Ecto neural progenitor cell (in vitro differentiated cells): ENCODE data around the gene WBP2.
"Not testable (repeated sequence)": the region's sequence is repeated elsewhere in the genome, so short reads cannot be mapped to it uniquely, and the experiment has no call there.

ENCODE experiments used
- DNase-seq: peaks from one replicate; pipeline ENCODE4 v3.0.0-alpha.2; 2018; ENCODE audit warnings: low spot score

WBP2 gene

DNA sequence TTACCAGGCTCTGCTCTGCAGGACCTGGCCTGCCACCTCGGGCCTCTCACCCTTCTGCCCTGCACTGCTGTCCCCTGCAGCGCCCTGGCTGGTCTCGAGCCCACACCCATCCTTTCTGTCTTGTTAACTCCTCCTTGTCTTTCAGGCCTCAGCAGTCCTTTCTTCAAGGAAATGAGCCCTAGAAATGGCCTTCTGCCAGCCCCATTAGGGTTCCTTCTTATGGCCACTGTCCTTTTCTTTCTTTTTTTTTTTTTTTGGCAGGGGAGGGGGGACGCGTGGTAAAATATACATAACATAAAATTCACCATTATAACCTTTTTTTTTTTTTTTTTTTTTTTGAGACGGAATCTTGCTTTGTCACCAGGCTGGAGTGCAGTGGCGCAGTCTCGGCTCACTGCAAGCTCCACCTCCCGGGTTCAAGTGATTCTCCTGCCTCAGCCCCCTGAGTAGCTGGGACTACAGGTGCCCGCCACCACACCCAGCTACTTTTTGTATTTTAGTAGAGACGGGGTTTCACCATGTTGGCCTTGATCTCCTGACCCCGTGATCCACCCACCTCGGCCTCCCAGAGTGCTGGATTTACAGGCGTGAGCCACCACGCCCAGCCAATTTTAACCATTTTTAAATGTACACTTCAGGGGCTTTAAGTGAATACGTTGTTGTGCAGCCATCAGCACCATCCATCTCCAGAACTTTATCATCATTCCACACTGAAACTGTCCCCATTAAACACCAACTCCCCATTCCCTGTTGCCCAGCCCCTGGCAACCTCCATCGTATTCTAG is 10.5 kb upstream of the WBP2 start:
- DNase-seq = not testable (repeated sequence)

DNA sequence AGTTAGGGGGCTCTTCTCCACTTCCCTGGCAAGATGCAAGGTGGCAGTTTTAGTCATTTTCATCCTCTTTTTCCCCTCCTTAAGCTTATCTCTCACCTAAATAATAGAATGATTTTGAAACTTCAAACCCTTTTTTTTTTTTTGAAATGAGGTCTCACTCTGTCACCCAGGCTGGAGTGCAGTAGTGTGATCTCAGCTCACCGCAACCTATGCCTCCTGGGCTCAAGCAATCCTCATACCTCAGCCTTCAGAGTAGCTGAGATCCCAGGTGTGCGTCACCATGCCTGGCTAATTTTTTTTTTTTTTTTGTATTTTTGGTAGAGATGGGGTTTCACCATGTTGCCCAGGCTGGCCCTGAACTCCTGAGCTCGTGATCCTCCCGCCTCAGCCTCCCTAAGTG is 9.8 kb upstream of the WBP2 start:
- not testable (repeated sequence) for DNase-seq

DNA sequence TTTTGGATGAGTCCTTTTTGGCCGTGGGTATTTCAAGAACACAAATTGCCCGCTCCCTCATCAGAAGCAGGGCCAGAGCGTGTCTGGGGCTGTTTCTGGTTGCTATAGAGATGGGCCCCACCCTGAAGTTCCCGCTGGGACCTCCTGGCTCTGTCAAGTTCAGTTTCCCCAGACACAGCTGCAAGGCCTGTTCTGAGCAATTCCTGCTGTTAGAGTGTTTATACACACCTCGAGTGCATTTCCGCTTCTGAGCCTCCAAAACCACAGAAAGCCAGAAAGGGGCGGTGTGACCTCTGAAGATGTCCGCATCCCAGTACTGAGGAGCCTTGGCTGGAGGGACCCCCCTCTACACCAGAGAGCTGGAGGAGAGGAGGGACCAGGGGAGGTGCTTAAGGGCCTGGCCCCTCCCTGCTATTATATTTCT is 9.3 kb upstream of the WBP2 start:
- DNase-seq = no peak

DNA sequence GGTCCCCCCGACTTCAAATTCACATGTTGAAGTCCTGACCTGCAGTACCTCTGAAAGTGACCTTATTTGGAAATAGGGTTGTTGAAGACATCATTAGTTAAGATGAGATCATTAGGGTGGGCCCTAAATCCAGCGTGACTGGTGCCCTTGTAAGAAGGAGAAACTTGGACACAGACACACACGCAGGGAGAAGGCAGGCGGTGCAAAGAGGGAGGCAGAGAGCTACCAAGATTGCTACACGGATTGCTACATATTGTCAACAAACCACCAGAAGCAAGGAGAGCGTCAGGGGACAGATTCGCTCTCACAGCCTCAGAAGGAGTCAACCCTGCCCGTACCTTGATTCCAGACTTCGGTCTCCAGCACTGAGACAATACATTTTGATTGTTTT is 6.8 kb upstream of the WBP2 start:
- DNase-seq = no peak

DNA sequence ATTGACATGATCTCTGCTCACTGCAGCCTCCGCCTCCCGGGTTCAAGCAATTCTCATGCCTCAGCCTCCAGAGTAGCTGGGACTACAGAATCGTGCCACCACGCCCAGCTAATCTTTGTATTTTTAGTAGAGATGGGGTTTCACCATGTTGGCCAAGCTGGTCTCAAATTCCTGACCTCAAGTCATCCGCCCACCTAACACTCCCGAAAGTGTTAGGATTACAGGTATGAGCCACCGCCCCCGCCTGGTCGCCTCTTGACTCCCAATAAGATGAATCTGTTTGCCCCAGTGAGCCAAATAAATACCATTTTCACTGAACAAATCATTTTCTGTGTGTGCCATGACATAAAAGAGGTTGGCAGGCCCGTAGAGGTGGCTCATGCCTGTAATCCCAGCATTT is 4.2 kb upstream of the WBP2 start:
- not testable (repeated sequence) for DNase-seq

DNA sequence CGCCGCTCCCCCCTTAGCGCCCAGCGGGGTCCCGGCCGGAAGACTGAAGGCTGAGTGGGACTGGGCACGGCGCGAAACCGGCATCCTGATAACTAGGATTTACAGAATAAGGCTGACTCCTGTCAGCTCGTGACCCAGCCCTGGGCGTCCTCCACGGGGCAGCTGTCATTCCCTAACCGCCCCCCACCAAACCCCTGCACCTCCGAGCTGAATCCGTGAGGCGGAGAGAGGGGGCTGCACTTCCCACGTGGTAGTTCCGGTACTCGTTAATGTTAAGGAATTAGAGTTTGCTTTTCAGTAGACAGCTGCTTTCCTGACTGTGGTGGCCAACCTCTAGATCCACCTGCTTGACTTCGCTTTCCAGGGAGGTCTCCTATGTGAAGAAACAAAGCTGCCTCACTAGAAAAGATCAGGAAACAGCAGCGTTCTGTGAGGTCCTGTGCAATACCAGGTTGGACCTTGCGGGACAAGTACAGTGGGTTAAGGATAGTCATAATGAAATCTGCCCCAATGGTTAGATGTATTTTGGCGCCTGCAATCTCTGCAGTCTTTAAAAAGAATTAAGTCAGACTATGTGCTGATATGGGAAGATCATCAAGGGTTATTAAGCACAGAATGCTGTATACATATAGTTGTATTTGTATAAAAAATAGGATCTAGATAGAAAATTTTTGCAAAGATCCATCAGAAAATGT is 1.1 kb upstream of the WBP2 start:
- DNase-seq = no peak

DNA sequence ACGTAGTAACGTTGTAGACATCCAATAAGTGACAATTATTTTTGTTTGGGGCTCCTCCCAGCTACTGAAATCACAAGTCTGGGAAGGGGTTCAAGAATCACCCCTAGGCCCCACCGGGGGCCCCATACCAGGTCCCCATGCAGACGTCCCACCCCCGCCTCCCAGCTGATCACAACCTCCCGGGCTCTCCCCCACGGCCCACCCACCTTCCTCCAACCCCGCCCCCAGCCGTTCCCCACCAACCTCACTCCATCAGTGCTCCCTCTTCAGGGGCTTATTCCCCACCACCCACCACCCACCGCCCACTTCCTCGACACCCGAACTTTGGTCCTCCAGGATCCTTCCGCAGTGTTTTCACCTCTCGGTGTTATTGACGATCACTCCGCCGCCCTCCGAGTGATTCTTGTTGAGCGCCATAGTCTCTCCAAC is 240 bp downstream of the WBP2 start:
- DNase-seq = no peak

DNA sequence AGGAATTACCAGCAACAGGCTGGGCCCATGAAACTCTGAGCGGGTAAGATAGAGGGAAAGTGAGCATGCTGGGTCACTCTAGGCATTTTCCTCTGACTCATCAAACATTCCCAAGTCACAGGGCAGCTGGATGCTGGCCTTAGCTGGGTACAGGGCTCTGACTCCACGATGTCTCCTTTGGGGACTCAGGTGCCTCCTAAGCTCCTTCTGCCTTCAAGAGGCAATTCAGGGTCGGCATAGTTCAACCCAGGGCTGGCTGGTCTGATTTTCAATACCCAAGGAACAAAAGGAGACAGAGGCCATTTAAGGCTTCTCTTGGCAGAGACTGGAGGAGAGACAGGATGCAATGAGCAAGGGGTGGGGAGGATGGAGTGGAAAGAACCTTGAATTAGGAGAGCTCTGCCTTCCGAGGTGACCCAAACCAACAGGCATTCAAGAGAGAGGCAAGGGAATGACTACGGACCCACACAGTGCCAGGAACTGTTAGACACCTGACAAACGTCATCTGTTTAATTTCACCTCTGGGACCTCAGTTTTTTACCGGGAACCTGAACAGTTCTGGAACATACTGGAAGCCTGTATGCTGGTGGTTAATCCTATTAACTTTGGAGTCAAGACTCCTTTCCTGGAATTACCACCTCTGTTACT is 910 bp downstream of the WBP2 start:
- DNase-seq = peak; percentile 53

DNA sequence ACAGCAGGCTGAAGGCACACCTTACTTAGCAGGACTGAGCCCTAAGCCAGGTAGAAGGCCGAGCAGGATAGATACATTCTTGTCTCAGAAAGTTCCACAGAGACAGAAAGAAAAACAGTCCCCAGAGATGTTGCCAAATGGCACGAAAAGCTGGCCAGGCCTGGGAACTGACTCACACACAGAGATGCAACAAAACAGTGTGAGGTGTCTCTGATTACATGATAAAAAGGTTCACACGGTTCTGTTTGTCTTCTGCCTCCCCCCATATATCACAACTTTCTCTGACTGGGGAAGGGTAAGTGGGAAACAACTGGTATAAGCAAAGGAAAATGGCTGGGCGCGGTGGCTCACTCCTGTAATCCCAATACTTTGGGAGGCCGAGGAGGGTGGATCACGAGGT is 1.7 kb downstream of the WBP2 start:
- no peak for DNase-seq

DNA sequence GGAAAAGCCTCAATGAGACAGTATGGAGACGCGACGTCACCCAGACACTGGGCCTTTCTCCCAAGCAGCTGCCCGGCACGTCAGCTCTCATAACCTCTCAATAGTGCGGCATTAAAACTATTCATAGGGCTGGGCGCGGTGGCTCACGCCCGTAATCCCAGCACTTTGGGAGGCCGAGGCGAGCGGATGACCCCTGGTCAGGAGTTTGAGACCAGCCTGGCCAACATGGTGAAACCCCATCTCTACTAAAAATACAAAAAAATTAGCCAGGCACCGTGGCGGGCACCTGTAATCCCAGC is 3.5 kb downstream of the WBP2 start:
- not testable (repeated sequence) for DNase-seq

DNA sequence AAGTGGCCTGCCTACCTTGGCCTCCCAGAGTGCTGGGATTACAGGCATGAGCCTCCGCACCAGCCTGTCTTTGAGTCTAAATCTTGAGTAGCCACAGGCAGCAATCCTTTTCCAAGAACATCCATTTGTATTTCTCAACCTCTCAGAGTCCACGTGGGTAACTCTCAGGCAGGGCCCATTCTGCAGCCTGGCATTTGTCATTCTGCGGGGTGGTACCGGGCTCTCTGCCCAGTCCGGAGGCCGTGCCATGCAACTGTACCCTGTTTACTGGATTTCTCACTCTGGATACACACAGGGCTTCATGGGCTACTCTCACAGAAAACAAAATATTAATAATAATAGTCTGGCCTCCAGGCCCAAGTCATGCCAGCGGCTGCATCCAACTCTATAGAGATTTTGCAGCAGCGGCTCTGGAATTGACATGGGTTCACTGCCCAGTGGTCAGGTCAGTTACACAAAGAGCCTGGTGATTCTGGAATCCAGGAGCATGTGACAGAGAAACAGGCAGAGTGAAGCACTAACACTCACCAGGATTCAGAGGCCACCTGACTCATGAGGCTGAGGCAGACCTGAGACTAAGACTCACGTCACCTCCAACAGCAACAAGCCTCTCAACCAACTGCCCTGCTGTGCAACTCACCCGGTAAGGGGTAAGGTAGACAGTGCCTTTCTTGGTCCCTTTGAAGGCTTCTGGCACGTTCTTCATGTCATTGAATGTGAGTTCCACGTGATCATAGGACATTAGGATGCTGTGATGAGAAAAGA is 4.0 kb downstream of the WBP2 start:
- DNase-seq = no peak

DNA sequence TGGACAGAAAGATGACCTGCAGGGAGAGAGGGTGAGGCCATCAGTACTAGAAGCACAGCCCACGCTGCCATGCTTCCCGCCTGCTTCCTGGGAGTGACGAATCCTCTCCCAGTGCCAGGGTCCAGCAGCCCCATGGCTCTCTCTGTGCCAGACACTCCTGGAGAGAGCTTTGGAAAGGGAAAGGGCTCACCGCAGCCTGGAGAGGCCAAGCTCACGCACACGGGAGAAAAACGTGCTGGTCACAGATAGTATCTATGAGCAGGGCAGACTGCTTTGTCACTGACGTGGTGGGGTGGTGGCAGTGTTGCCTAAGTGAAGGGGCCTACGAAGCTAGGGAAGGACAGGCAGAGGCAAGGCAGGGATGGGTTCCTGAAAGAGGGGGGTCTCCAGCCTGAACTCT is 5.4 kb downstream of the WBP2 start:
- DNase-seq = no peak

DNA sequence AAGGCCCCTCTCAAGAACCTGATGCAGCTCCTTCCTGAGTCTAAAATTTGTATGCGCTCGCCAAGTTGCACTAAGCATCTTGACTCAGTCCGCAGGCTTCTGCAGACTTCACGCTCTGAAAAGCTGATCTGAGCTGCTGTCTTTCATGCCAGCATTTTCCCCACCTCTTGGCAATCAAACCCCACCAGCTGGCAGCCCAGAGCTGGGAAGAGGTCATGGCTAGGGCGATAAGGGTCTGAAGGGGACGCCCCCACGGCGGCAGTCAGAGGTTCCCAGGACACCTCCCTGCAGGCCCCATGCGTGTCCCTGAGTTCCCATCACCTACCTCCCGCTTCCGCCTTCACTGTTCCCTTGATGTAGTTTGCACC is 5.9 kb downstream of the WBP2 start:
- DNase-seq = no peak

DNA sequence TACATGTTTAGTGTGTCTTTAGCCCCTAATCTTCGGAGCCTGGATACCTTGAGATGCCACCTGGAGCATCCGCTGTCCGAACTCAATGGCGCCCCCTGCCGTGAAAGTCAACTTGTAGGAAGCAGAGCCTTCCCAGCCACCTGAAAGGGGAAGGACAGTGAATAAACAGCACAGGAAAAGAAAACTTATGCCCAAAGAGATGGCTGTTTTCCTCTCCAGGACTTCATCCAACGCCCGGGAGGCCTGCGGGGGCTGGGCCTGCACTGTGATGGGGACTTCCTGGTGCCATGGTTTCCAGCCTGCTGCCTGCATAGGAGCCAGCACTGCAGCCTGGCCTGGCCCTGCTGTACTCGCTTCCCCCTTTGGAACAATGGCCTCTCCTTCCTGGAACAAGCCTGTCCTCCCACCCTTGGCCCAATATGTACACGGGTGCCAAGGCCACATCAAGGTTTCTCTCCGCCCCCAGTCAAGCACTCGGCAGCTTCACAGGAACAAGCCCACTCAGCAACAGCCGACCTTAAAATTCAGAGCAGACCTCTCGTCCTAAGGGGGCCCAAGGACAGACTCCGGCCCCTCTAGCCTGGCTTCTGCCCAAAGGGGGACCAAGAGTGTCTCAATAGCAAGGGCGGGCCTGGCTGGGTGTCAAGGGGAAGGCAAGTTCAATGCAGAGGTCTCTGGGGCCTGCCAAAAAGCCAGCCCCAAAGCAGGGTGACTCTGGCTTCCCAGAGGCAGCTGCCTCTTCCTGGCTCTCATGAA is 6.4 kb downstream of the WBP2 start:
- DNase-seq = peak; percentile 83

DNA sequence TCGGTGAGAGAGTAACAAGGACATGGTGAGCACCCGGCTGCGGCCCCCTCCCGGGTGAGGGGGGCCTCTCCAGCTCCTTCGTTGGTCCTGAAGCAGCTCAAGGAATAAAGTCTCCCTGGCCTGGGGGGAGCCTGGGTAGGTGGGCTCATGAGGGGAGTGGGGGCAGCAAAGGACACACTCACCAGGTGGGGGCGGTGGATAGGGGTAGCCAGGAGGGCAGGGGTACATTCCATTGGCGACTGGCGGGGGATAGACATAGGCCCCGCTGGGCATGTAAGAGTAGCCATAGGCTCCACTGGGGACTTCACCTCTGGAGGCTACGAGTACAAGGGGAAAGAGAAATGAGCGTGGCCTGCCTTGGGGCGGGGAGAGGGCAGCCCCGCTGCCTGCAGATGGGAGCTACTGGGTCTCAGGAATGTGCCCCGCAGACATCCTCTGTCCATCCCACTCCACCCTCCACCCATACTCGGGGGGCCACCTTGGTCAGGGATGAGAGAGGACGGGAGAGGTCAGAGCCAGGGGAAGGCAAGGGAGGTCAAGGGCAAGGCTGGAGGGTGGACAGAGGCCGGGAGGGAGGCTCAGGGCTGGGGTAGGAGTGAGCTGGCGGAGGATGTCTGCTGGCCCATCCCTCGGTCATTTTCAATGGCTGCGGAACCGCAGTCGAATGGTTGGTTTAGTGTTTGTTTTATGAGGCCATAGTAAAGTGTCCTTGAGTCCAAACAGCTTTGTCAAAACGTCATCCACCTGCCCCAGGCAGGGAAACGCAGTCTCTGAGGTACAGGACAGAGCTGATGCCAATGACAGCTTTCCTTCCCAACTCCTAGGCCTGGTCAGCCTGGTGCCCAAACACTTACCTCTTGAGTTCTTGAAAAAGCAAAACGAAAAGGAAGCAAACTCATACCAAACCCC is 7.3 kb downstream of the WBP2 start:
- no peak for DNase-seq

DNA sequence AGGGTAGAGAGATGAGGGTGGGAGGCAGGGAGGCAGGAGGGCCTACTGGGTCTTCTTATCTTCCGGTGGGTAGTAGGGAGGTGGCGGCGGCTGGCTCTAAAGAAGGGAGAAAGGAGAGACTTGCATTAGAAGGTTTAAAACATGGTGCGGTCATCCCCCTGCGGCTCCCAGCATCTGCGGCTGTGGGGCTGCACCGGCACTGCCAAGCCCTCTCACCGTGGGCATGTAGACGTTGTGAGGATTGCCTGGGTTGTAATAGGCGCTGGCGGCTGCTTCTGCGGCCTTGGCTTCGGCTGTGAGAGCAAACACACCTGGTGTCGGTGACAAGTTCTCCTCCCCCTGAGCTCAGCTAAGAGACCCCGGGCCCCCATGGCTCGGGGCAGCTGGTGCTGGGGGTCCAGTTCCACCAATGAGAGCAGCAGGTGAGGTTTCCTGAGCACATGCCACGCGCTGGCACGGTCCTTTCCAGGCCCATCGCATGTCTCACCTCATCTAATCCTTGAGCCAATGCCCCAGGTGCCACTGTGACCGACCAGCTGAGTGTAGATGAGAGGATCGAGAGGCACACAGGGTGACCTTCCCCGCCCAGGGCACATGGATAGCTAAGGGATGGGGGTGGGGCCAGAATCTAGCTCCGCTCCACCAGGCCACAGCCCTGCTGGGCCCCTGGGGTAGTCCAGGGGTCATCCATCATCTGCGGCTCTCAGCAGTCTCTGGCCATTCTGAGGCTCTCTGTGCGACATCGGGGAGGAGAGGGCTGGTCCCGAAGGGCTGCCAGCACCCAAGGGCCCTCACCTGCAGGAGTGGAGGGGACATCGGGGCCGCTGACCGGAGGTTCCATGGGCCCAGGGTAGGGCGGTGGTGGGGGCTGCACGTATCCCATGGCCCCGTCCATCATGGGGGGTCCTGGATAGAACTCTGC is 8.2 kb downstream of the WBP2 start:
- DNase-seq = no peak

DNA sequence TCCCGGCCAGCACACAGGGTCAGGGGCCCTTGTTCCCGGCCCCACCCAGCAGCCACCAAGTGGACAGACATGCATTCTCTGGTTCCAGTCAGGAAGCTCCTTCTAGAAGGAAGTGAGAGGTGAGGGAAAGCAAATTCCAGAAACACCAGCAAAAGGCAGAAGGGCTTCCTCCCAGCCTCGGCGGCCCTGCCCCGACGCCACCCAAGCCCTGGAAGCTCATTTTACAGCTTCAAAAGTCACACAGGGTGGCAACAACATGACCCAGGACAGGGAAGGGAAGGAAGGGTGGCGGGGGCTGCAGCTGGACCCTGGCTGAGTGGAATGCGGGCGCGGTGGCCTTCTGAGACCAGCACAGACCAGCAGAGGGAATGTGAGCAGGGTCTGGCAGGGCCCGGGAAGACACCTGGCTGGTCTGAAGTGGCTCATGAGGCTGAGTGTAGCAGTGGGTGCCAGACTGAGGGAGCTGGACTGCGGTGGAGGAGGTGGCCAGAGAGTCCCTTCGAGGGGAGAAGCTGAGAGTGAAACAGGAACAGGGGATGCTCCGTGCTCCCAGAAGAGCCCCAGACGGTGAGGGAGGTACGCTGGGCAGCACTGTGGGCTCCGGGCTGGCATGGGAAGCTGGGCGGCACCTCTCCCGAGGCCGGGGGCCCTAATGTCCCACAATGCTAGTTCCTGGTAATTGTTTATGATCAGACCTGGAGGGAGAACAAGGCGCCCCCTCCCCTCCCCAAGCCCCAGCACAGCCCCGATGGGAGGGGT is 9.0 kb downstream of the WBP2 start:
- peak; percentile 49 for DNase-seq

DNA sequence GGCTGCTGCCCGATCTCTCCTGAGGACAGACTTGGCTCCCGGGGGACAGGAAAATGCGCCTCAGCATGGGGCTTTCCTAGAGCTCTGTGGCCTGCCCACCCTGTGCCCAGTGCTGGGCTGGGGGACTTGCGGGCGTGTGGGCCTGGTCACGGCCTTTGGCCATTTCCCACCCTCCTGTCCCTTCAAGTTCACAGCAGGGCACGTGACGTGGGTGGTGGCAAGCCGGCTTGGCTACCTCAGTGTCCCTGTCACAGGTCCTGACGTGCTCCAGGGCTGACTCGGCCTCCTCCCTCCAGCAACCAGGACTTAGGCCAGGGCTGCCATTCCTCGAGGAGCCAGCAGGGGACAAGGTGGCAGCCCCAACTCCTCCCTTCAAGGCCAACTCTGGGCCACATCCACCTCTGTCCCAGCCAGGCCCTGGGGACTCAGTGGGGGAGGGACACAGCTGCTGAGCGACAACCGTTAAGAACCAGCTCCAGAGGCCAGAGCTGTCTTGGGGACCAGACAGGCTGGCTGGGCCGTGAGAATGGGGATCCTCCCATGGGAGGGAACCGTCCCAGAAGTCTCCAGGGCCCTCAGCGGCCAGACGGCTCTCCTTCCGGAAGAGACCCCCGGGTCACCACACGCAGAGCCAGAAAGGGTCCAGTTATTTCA is 9.9 kb downstream of the WBP2 start:
- peak; percentile 88 for DNase-seq
